Measurements from ENCODE around the gene TNNI3K. TPM values are rescaled to one million over a fixed set of nuclear protein-coding genes. Genes with fewer than 3 reads are reported as not detected.
A peak's percentile ranks its signal among the peaks of the same experiment; 100 is the strongest.

TNNI3K gene
- total and polyA plus RNA-seq, 10 of the 15 experiments (the other 5 are each of a cell fraction or from before 2014, with no cell fraction given), result 0.14 to 1.6 (median 0.44) TPM; not detected in 4

GRCh38 chr1:74508449-74508848 is 273.3 kb downstream of the TNNI3K start:
- ChIA-PET CTCF (interaction anchor here (0.8 to 7.1 kb wide), 2 partner anchors 17 to 182 kb away, joined by 3 to 61 read pairs; no protein-coding TSS in a partner anchor), RAD21 (ENCODE audit: unreplicated experiment) (no interaction called here), SMC1A (ENCODE audit: uncharacterized antibody, unreplicated experiment) (interaction anchor here (1.0 kb wide), 1 partner anchor 181 kb away, joined by 3 read pairs; no protein-coding TSS in a partner anchor), POLR2A (no interaction called here)
- Histone ChIP-seq H3K36me3 (ENCODE audit: control insufficient read depth in 2 of 2, insufficient read depth in 2 of 2, low read length in 1 of 2) (no peaks in the 10 kb centered on the region), H3K27me3 (replicated peaks in 1 of 2; ENCODE audit: control insufficient read depth in 2 of 2, insufficient read depth in 2 of 2, low read length in 1 of 2) (no peaks in the 10 kb centered on the region), H3K9ac (ENCODE audit: control insufficient read depth, insufficient read depth, low read length) (no peak overlapping the region), H3K4me1 (ENCODE audit: control insufficient read depth, insufficient read depth, low read length) (no peaks in the 10 kb centered on the region), H3K9me3 (replicated peaks; ENCODE audit: control insufficient read depth, insufficient read depth, low read length) (no peaks in the 10 kb centered on the region), H3K79me2 (ENCODE audit: control insufficient read depth, insufficient read depth, low read length) (no peaks in the 10 kb centered on the region), H3K4me2 (ENCODE audit: control insufficient read depth, insufficient read depth) (no peak overlapping the region), H2AFZ (ENCODE audit: control insufficient read depth, low read depth, low read length) (no peak overlapping the region), H4K20me1 (ENCODE audit: control insufficient read depth, insufficient read depth) (no peaks in the 10 kb centered on the region), H3K4me3 (no peak overlapping the region), H3K27ac (ENCODE audit: control insufficient read depth, insufficient read depth) (no peak overlapping the region)
- in situ Hi-C loops (cut with MboI) (no loop called here), intact Hi-C loops (cut with micrococcal nuclease; ENCODE audit: unreplicated experiment) (loop anchor here (10.0 kb wide), 1 partner anchor 664 kb away; no protein-coding TSS in a partner anchor)
- FAIRE-seq (no peak), ATAC-seq (peak; percentile 19; the same call in 1 of the 3 replicates), DNase-seq (ENCODE audit: low read depth, low spot score) (no peak)
- 75% methylated on average over 3 of the region's 3 CpGs for WGBS (ENCODE audit: insufficient coverage, insufficient replicate concordance, low lambda C conversion rate, missing lambda C conversion rate)
- BruUV-seq (replicated peaks), result no TSS peak
- TF ChIP-seq TCF12 (IDR thresholded peaks at IDR 0.05; ENCODE audit: low read depth, low read length) (no peak), KLF5 (IDR thresholded peaks at IDR 0.05; ENCODE audit: partially characterized antibody) (no peak), ETV6 (conservative IDR thresholded peaks at IDR 0.05 in 1 of 2, IDR thresholded peaks at IDR 0.05 in 1 of 2; ENCODE audit: borderline replicate concordance in 1 of 2, low read depth in 1 of 2) (no peak), HDAC6 (IDR thresholded peaks at IDR 0.05; ENCODE audit: unreplicated experiment) (no peak), ZZZ3 (IDR thresholded peaks at IDR 0.05; ENCODE audit: control insufficient read depth, insufficient read length, low read depth) (no peak), RB1 (IDR thresholded peaks at IDR 0.05; ENCODE audit: borderline replicate concordance) (no peak), SUZ12 (IDR thresholded peaks at IDR 0.05; ENCODE audit: unreplicated experiment) (no peak), MYC (IDR thresholded peaks at IDR 0.05; ENCODE audit: insufficient read depth, insufficient read length, insufficient replicate concordance, low read length, severe bottlenecking) (no peak), NBN (IDR thresholded peaks at IDR 0.05) (no peak), RAD21 (IDR thresholded peaks at IDR 0.05; ENCODE audit: insufficient read depth, low read depth, low read length) (no peak), CBFB (IDR thresholded peaks at IDR 0.05; ENCODE audit: low read depth) (no peak), HDGF (IDR thresholded peaks at IDR 0.05) (no peak), RCOR1 (conservative IDR thresholded peaks at IDR 0.05; ENCODE audit: low read depth, low read length) (no peak), NFYA (IDR thresholded peaks at IDR 0.05; ENCODE audit: borderline replicate concordance, low read depth, low read length) (no peak), STAT3 (IDR thresholded peaks at IDR 0.05; ENCODE audit: low read depth, low read length) (no peak), ZNF217 (IDR thresholded peaks at IDR 0.05) (no peak), NR2F1 (conservative IDR thresholded peaks at IDR 0.05) (no peak)
- TF ChIP-seq, protein P1, sequence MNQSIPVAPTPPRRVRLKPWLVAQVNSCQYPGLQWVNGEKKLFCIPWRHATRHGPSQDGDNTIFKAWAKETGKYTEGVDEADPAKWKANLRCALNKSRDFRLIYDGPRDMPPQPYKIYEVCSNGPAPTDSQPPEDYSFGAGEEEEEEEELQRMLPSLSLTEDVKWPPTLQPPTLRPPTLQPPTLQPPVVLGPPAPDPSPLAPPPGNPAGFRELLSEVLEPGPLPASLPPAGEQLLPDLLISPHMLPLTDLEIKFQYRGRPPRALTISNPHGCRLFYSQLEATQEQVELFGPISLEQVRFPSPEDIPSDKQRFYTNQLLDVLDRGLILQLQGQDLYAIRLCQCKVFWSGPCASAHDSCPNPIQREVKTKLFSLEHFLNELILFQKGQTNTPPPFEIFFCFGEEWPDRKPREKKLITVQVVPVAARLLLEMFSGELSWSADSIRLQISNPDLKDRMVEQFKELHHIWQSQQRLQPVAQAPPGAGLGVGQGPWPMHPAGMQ (IDR thresholded peaks at IDR 0.05; ENCODE audit: borderline replicate concordance), result no peak
- TF ChIP-seq, protein P2, sequence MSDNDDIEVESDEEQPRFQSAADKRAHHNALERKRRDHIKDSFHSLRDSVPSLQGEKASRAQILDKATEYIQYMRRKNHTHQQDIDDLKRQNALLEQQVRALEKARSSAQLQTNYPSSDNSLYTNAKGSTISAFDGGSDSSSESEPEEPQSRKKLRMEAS (IDR thresholded peaks at IDR 0.05; ENCODE audit: low read depth, low read length), result no peak
- TF ChIP-seq, protein P3, sequence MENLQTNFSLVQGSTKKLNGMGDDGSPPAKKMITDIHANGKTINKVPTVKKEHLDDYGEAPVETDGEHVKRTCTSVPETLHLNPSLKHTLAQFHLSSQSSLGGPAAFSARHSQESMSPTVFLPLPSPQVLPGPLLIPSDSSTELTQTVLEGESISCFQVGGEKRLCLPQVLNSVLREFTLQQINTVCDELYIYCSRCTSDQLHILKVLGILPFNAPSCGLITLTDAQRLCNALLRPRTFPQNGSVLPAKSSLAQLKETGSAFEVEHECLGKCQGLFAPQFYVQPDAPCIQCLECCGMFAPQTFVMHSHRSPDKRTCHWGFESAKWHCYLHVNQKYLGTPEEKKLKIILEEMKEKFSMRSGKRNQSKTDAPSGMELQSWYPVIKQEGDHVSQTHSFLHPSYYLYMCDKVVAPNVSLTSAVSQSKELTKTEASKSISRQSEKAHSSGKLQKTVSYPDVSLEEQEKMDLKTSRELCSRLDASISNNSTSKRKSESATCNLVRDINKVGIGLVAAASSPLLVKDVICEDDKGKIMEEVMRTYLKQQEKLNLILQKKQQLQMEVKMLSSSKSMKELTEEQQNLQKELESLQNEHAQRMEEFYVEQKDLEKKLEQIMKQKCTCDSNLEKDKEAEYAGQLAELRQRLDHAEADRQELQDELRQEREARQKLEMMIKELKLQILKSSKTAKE (IDR thresholded peaks at IDR 0.05; ENCODE audit: low read depth, poor library complexity, severe bottlenecking), result no peak

Data from GM12878 (cell line).